HEK293 (cell line): ENCODE measurements around the gene SLC28A1.

Source experiments
- CTCF ChIP-seq: fragments of 450-650 bp; formaldehyde crosslinking; IDR thresholded peaks from 2 replicates; pipeline ENCODE4 v1.5.1; 2016; ENCODE audit warnings: missing biosample characterization, missing genetic modification characterization
- HOXD13 ChIP-seq: sonication (generic); formaldehyde crosslinking; IDR thresholded peaks from 2 replicates; pipeline ENCODE4 v1.8.0; 2022; ENCODE audit warnings: missing genetic modification reagents, borderline replicate concordance
- REPIN1 ChIP-seq: fragments of 450-650 bp; formaldehyde crosslinking; IDR thresholded peaks from 2 replicates; pipeline ENCODE4 v1.5.1; 2017; ENCODE audit warnings: missing biosample characterization, missing genetic modification characterization, low read depth
- ZBTB1 ChIP-seq: fragments of 450-650 bp; formaldehyde crosslinking; IDR thresholded peaks from 2 replicates; pipeline ENCODE4 v1.5.1; 2016; ENCODE audit warnings: missing biosample characterization, missing genetic modification characterization
- ZBTB26 ChIP-seq: fragments of 450-650 bp; formaldehyde crosslinking; optimal IDR thresholded peaks from 2 replicates; pipeline ENCODE3; 2016; ENCODE audit warnings: missing biosample characterization, mild to moderate bottlenecking, missing genetic modification characterization
- ZNF214 ChIP-seq: fragments of 450-650 bp; formaldehyde crosslinking; IDR thresholded peaks from 2 replicates; pipeline ENCODE4 v1.5.1; 2017; ENCODE audit warnings: missing biosample characterization, mild to moderate bottlenecking, missing genetic modification characterization, borderline replicate concordance
- ZNF580 ChIP-seq: fragments of 450-650 bp; formaldehyde crosslinking; IDR thresholded peaks from 2 replicates; pipeline ENCODE4 v1.5.1; 2016; ENCODE audit warnings: missing biosample characterization, missing genetic modification characterization
- ZNF777 ChIP-seq: fragments of 450-650 bp; formaldehyde crosslinking; IDR thresholded peaks from 2 replicates; pipeline ENCODE4 v1.5.1; 2017; ENCODE audit warnings: missing biosample characterization, missing genetic modification characterization, borderline replicate concordance

- no peak for TF ChIP-seq HOXD13 (CRISPR knock-in tag)
- TF ChIP-seq CTCF (tag by site-specific recombination), result no peak
- no peak for TF ChIP-seq ZBTB26 (tag by site-specific recombination)
- no peak for TF ChIP-seq ZBTB1 (tag by site-specific recombination)
- no peak for TF ChIP-seq ZNF777
- no peak for TF ChIP-seq ZNF214 (tag by site-specific recombination)
- no peak for TF ChIP-seq ZNF580
- no peak for TF ChIP-seq REPIN1 (tag by site-specific recombination)
Observed at GRCh38 chr15:84857418-84858004, 27.0 kb upstream of the SLC28A1 start.
